Spinal cord (tissue), 10 donors: ENCODE measurements around the gene PALLD. TPM values are rescaled to one million over a fixed set of nuclear protein-coding genes. Genes with fewer than 3 reads are reported as not detected.

ENCODE experiments used
- DNase-seq, 6 donors: peaks; one replicate each; pipeline versions ENCODE4 v3.0.0 to v3.0.0-alpha.2; 2013 to 2015; ENCODE audit warnings: low spot score in 6 of 6, low read depth in 4 of 6
- H3K27ac ChIP-seq: one replicate; pipeline ENCODE4 v1.5.1; 2013; ENCODE audit warnings: low read depth, low read length, control low read depth
- H3K27me3 ChIP-seq: one replicate; pipeline ENCODE4 v1.6.1; 2013; ENCODE audit warnings: low read length; ENCODE audit not compliant: control insufficient read depth, insufficient read depth
- H3K36me3 ChIP-seq: one replicate; pipeline ENCODE4 v1.6.1; 2013; ENCODE audit warnings: low read length; ENCODE audit not compliant: control insufficient read depth, insufficient read depth
- H3K4me1 ChIP-seq: one replicate; pipeline ENCODE4 v1.6.1; 2013; ENCODE audit warnings: low read length; ENCODE audit not compliant: control insufficient read depth, insufficient read depth
- H3K4me3 ChIP-seq: one replicate; pipeline ENCODE4 v1.5.1; 2013; ENCODE audit warnings: low read depth, low read length, control low read depth
- H3K9me3 ChIP-seq: one replicate; pipeline ENCODE4 v1.6.1; 2013; ENCODE audit warnings: low read length; ENCODE audit not compliant: control insufficient read depth, insufficient read depth
- WGBS: methylation state at CpG from one replicate; pipeline ENCODE4 v1.1.5; 2013; ENCODE audit warnings: missing lambda C conversion rate; ENCODE audit not compliant: insufficient coverage; 5-methylcytosine and 5-hydroxymethylcytosine counted together
- polyA plus RNA-seq, 2 donors: library from polyadenylated mRNA; unstranded; fragments of 120-200 nt; gene quantifications; one replicate each; pipeline ENCODE4 v1.2.1, GENCODE V29; 2013; ENCODE audit not compliant: insufficient read length in 2 of 2
- total RNA-seq, 2 donors: library from RNA; depleted of rRNA in 1 of 2; stranded (reverse); fragments of 120-200 nt in 1 of 2; fragments of >200 nt in 1 of 2; gene quantifications; one replicate each; pipeline versions ENCODE4 v1.2.3 to v1.2.4, GENCODE V29; 2013 to 2014
- donor health status: healthy.

PALLD gene
- total and polyA plus RNA-seq, 4 donors, result 45.9 to 71.1 (median 62.4) TPM

DNA sequence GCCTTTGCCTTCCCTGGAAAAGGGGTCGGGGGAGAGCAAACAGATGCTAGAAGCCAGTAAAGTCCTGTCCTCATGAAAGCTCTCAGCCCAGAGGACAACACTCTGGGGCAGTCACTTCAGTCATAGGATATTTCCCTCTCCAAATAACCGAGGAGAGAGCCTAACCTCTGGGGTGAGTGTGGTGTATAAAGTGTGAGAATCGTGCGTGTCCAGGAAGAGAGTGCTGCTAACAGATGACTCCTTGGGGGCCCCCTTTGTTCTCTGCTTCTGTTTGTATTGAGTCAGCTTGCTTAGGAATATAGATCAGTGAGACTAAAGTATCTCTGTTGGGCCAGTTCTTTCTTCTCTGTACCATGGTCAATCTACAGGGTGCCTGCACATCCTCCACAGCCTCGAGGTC lies 247.2 kb downstream of the PALLD start:
- Histone ChIP-seq H3K27me3 (no peaks in the 10 kb centered on the region), H3K9me3 (no peaks in the 10 kb centered on the region), H3K4me1 (no peaks in the 10 kb centered on the region), H3K36me3 (no peaks in the 10 kb centered on the region), H3K4me3 (no peak overlapping the region), H3K27ac (peak overlapping the region; percentile 55)
- no peak for DNase-seq
- 61% methylated on average over 2 of the region's 5 CpGs for WGBS

DNA sequence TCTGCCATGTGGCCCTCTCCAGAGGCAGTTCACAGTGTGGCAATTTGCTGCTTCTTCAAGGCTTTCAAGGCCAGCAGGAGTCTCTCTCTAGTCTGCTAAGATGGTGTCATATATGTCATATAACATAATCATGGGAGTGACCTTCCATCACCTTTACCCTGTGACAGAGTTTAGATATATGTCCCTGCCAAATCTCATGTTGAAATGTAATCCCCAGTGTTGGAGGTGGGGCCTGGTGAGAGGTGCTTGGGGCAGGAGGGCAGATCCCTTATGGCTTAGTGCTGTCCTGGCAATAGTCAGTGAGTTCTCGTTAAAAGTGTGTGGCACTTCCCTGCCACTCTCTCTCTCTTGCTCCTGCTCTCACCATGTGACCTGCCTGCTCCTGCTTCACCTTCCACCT lies 252.0 kb downstream of the PALLD start:
- Histone ChIP-seq H3K4me3 (no peak overlapping the region), H3K4me1 (no peaks in the 10 kb centered on the region), H3K27me3 (no peaks in the 10 kb centered on the region), H3K9me3 (no peaks in the 10 kb centered on the region), H3K27ac (no peak overlapping the region), H3K36me3 (no peaks in the 10 kb centered on the region)
- no peak for DNase-seq
- WGBS, result 86% methylated on average over 1 of the region's 1 CpG

DNA sequence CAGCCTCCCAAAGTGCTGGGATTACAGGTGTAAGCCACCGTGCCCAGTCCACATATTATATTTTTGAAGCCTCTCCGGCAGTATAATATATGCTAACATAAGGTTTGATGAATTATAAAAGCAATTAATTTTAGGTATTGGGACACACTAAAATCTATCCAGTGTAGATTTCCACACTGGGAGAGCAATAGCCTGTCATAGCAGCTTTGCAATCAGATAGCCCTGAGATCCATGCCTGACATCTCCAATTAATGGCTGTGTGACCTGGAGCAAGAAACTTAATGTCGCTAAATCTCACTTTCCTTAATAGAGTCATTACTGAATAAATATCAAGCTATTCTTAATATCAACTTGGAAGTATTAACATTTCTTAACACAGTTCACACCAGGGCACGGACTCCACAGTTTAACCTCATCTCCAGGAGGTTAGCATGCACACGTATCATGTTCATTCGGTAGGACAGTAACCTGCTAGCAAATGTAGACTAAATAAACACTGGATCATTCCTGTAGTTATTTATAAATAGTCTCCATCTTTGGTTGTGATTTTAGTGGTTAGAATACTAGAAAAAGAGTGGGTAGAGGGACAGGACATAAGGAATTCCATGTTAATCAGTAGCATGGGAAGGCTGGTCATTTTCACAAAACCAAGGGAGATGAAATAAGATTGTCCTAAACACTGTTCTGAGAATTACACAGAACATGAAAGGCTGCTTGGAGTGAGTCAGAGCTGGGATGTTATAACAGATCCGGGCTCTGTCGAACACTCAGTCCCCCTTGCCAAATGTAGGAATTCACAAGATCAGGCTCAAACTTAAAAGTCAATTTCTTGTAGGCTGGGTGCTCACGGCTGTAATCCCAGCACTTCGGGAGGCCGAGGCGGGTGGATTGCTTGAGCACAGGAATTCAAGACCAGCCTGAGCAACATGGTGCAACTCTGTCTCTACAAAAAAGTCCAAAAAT lies 254.7 kb downstream of the PALLD start:
- H3K9me3 ChIP-seq, result no peaks in the 10 kb centered on the region
- no peaks in the 10 kb centered on the region for H3K36me3 ChIP-seq
- no peaks in the 10 kb centered on the region for H3K4me1 ChIP-seq
- no peaks in the 10 kb centered on the region for H3K27me3 ChIP-seq
- no peak for DNase-seq
- H3K27ac ChIP-seq, result no peak overlapping the region
- H3K4me3 ChIP-seq, result no peak overlapping the region
- 97% methylated on average over 6 of the region's 12 CpGs for WGBS

DNA sequence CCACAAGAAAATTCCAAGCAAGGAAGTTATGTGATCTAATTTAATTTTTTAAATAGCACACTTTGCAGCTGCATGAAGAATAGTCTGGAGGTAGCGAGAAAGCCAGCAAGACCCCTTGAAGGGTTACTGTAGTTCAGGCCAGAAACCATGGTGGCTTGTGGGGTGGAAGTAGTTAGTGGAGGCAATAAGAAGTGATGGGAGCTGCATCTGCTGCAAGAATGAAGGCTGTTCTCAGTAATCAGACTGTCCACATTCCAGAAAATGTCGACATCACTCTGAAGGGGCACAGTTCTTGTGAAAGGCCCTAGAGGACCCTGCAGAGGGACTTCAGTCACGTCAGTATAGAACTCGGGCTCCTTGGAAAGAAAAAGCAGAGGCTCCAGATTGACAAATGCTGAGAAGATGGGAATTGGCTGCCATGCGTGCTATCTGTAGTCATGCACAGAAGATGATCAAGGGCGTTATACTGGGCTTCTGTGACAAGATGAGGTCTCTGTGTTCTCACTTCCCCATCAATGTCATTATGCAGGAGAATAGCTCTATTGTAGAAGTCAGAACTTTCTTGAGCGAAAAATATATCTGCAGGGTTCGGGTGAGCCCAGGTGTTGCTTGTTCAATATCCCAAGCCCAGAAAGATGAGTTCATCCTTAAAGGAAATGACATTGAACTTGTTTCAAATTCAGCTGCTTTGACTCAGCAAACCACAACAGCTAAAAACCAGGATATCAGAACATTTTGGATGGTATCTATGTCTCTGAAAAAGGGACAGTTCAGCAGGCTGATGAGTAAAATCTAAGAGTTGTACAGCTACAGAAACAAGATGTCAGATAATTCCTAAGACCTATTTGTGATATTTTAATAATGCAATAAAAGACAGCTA lies 259.0 kb downstream of the PALLD start:
- Histone ChIP-seq H3K4me1 (no peaks in the 10 kb centered on the region), H3K36me3 (no peaks in the 10 kb centered on the region), H3K4me3 (no peak overlapping the region), H3K27ac (no peak overlapping the region), H3K27me3 (no peaks in the 10 kb centered on the region), H3K9me3 (no peaks in the 10 kb centered on the region)
- DNase-seq, result no peak
- WGBS, result 92% methylated on average over 6 of the region's 8 CpGs

DNA sequence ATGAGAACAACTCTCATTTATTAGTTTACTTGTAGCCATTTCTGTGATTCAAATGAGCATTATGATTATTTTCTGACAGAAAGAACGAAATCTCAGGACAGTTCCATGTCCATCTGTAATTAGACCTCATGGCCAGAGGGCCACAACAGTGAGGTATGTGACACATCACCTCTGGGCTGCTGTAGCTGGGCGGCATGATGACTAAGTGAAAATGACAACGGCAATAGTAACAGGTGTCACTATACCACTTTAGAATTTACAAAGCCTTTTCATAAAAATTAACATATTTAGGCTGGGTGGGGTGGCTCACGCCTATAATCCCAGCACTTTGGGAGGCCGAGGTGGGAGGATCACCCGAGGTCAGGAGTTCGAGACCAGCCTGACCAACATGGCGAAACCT lies 260.6 kb downstream of the PALLD start:
- no peak overlapping the region for H3K27ac ChIP-seq
- H3K9me3 ChIP-seq, result no peaks in the 10 kb centered on the region
- WGBS, result 81% methylated on average over 3 of the region's 8 CpGs

DNA sequence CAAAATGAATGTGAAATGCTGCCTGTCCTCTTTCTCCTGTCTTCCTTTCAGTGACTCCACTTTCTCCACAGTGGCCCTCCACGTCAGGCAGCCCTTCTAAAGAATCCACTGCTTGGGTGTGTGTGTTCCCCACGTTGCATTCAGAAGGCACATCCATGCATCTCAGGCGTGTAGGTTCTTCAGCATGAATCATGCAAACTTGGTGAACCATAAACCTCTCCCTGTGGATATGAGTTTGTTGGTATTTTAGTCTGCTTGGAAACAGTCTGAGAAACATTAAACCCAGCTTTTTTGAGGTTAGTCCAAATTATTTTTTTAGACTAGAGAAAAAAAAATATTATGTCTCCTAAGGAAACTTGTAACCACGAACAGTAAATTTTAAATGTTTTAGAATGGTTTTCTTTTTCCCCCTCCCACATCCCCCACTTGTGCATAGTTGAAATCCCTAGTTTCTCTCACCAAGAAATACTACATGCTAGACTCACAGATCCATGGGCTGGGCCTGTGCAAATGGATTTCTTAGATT lies 261.6 kb downstream of the PALLD start:
- 88% methylated on average over 1 of the region's 4 CpGs for WGBS
- no peaks in the 10 kb centered on the region for H3K27me3 ChIP-seq
- H3K9me3 ChIP-seq, result no peaks in the 10 kb centered on the region
- DNase-seq, result peak in 1 of 6 donors; percentile 48
- H3K4me3 ChIP-seq, result no peak overlapping the region
- no peaks in the 10 kb centered on the region for H3K36me3 ChIP-seq
- no peaks in the 10 kb centered on the region for H3K4me1 ChIP-seq
- peak overlapping the region; percentile 6 for H3K27ac ChIP-seq

More for the DNA sequence above, 260.6 kb downstream of the PALLD start:
- Histone ChIP-seq H3K36me3 (no peaks in the 10 kb centered on the region), H3K27me3 (no peaks in the 10 kb centered on the region), H3K4me1 (no peaks in the 10 kb centered on the region), H3K4me3 (no peak overlapping the region)
- DNase-seq, result no peak

DNA sequence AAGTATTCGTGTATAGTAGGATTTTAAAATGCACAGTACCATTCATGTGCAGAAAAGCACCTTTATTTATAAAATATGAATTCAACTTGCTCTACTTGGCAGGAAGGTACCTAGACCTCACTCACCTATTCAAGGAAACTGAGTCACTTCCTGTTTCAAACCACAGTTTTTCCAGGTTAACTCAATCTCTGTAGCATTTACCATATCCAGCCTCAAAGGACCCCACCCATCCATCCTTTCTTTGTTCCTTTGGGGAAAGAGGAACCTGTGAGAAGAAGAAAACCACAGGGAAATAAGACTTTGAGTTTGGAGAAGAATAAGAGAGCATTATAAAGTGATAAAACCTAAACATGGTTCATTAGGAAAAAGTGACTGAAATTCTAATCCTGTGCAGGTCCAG lies 262.5 kb downstream of the PALLD start:
- no CpG with 5 or more reads among the region's 1 CpG for WGBS
- no peaks in the 10 kb centered on the region for H3K27me3 ChIP-seq
- no peaks in the 10 kb centered on the region for H3K4me1 ChIP-seq
- H3K36me3 ChIP-seq, result no peaks in the 10 kb centered on the region
- H3K4me3 ChIP-seq, result no peak overlapping the region
- H3K27ac ChIP-seq, result no peak overlapping the region
- H3K9me3 ChIP-seq, result no peaks in the 10 kb centered on the region
- no peak for DNase-seq

DNA sequence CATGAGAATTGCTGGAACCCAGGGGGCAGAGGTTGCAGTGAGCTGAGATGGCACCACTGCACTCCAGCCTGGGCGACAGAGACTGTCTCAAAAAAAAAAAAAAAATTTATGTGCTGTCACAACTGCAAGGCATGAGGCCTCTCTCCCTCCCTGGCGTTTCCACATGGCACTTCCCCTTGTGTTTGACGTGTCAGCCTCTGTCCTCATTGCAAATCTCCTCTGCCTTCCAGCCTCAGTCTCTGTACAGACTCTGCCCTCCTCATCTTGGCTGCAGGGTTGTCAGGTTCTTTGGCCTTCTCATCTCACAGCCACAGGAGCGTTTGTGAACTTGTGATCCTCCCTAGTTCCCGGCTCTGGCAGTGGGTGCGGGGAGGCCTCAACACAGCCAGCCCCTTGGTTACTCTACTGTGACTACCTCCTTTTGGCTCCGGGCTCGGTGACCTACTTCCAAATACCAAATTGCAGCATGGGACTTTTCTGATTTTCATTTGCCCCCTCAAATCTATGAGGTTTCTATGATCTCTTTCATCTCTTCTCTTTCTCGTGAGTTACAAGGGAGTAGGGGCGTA lies 263.2 kb downstream of the PALLD start:
- Histone ChIP-seq H3K27ac (no peak overlapping the region), H3K27me3 (no peaks in the 10 kb centered on the region), H3K36me3 (no peaks in the 10 kb centered on the region), H3K9me3 (no peaks in the 10 kb centered on the region), H3K4me3 (no peak overlapping the region), H3K4me1 (no peaks in the 10 kb centered on the region)
- WGBS, result 83% methylated on average over 10 of the region's 10 CpGs
- no peak for DNase-seq

DNA sequence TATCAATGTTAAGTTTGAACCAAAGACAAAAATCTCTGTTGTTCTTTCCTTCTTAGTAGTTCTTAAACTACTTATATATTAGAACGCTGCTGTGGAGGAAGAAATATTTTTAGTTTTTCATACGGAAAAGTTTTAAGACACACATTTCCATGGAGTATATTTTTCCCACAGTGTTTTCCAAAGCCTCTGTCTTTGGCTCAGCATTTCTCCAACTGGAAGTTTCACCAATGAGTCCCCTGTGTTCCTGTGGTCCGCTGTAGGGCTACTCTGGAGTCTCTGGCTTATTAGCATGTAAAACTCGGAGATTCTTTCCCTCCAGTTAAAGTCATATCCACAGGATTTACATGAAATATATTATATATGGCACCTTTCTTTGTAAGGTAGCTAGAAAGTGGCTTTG lies 264.2 kb downstream of the PALLD start:
- no peak for DNase-seq
- no peak overlapping the region for H3K27ac ChIP-seq
- 83% methylated on average over 1 of the region's 4 CpGs for WGBS

More for the DNA sequence above, 264.2 kb downstream of the PALLD start:
- Histone ChIP-seq H3K9me3 (no peaks in the 10 kb centered on the region), H3K36me3 (no peaks in the 10 kb centered on the region), H3K4me1 (no peaks in the 10 kb centered on the region), H3K4me3 (no peak overlapping the region), H3K27me3 (no peaks in the 10 kb centered on the region)
